Motor neuron (in vitro differentiated cells): ENCODE measurements around the gene GPHB5. TPM values are rescaled to one million over a fixed set of nuclear protein-coding genes. Genes with fewer than 3 reads are reported as not detected.
A peak's percentile ranks its signal among the peaks of the same experiment; 100 is the strongest.
"Not testable (repeated sequence)": the region's sequence is repeated elsewhere in the genome, so short reads cannot be mapped to it uniquely, and the experiment has no call there.

Experiments used
- ATAC-seq, 8 experiments: fragments of 200-7000 bp; cut with Tn5 transposase; replicated peaks in 6 of 8; 2 replicates each; pipeline ENCODE4 v1.8.0; 2021; ENCODE audit warnings: mild to moderate bottlenecking in 8 of 8, moderate library complexity in 8 of 8
- H3K27ac ChIP-seq, 2 donors: fragments of 250-450 bp; sonication (Bioruptor Pico); 2 replicates each; pipeline ENCODE4 v1.9.0; 2021; ENCODE audit warnings: antibody characterized with exemption in 2 of 2, mild to moderate bottlenecking in 2 of 2, moderate library complexity in 1 of 2
- H3K4me1 ChIP-seq, 2 donors: fragments of 250-450 bp; sonication (Bioruptor Pico); replicated peaks in 1 of 2; 2 replicates each; pipeline ENCODE4 v1.6.1; 2021; ENCODE audit warnings: antibody characterized with exemption in 2 of 2, mild to moderate bottlenecking in 2 of 2, moderate library complexity in 1 of 2
- H3K4me3 ChIP-seq, 5 donors: fragments of 250-450 bp; sonication (Bioruptor Pico); 2 replicates each; pipeline ENCODE4 v1.9.0; 2021; ENCODE audit warnings: antibody characterized with exemption in 5 of 5, mild to moderate bottlenecking in 5 of 5, moderate library complexity in 4 of 5
- WGBS, 10 experiments: fragments of 450-650 bp; shearing (Covaris generic); methylation state at CpG; one replicate each; pipeline ENCODE4 v1.0.0; 2022; 5-methylcytosine and 5-hydroxymethylcytosine counted together
- in situ Hi-C, 9 experiments: fragments of 400-800 bp; cut with MboI; loops; one replicate each; pipeline ENCODE4 v1.15.0; 2021; ENCODE audit warnings: low sequenced_read_pairs in 9 of 9, low pct_unique_long_range_greater_than_20kb in 2 of 9; ENCODE audit not compliant: unreplicated experiment in 9 of 9
- total RNA-seq, 8 experiments: library from RNA; unstranded; fragments of 300-600 nt; gene quantifications; 2 replicates each; pipeline versions ENCODE4 v1.2.3 to v1.2.4, GENCODE V29; 2022

GPHB5 gene
- total RNA-seq, 8 experiments from 2014 or later = not detected

DNA sequence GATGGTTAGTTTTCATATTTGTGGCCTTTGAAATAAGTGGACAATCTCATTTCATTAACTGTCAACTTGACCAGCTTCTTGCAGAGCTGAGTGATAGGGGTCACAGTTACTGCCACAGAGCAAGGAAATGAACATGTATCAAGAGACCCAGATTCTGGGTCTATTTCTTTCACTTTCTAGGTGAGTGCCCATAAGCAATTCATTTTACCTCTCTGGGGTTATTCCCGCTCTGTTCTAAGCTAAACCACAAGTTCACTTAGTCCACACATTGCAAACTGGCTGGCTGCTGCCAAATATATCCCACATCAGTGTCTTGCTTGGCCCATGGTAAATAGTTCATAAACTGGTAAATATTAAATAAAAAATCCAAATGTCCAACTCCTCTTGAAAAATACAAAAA lies 29.9 kb downstream of the GPHB5 start:
- in situ Hi-C loops = loop anchor here in 2 of 9 experiments (25.0 kb wide), 2 partner anchors 1102 to 1127 kb away; no protein-coding TSS in a partner anchor
- Histone ChIP-seq H3K4me3 (no peak overlapping the region), H3K4me1 (no peaks in the 10 kb centered on the region), H3K27ac (no peak overlapping the region)
- no peak for ATAC-seq
- 40 to 100% (median 100%) methylated on average over 1 of the region's 1 CpG; no CpG with 5 or more reads in 1 of the 10 experiments for WGBS, 10 experiments

DNA sequence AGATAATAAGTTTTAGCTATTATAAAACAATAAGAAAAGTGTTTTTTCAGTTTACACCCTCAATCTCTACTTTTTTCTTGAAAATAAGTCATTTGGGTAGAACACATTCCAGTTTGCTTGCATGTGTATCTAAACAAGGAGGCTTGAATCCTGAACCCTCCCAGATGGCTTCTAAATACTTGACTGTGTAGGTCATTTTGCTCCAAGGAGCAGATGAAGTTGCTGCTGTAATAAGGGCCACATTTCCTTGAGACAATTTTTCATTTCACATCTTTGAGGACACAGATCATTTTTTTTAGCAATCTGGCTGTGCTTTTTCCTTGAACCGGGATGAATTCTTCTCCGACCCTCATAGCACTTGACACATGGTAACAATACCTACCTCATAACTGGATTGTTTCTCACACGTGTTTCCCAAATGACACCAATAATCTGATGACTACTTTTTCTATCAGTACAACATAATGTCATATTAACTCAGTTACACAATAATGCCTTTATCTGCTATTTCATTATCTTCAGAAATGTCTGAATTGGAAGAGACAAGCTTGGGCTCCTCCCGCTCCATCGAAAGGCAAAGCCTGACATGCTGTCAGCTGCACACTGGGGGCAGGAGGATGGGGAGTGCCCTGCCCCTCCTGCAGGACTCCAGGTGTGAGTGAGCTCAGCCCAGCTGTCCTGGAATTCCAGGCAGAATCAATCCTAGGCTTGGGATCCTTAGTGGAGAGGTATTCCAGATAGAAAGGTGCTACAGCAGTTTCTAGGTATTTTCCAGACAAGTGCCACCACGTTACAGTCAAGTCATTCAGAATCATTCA lies 30.9 kb downstream of the GPHB5 start:
- no peak overlapping the region for H3K27ac ChIP-seq
- in situ Hi-C loops = loop anchor here in 2 of 9 experiments (25.0 kb wide), 2 partner anchors 1101 to 1126 kb away; no protein-coding TSS in a partner anchor
- no peaks in the 10 kb centered on the region for H3K4me1 ChIP-seq
- no peak overlapping the region for H3K4me3 ChIP-seq
- ATAC-seq = peak in 2 of 8 experiments; percentile 31 to 58
- WGBS, 10 experiments = 8 to 98% (median 62%) methylated on average over 2 to 6 of the region's 6 CpGs; no CpG with 5 or more reads in 2 of the 10 experiments

DNA sequence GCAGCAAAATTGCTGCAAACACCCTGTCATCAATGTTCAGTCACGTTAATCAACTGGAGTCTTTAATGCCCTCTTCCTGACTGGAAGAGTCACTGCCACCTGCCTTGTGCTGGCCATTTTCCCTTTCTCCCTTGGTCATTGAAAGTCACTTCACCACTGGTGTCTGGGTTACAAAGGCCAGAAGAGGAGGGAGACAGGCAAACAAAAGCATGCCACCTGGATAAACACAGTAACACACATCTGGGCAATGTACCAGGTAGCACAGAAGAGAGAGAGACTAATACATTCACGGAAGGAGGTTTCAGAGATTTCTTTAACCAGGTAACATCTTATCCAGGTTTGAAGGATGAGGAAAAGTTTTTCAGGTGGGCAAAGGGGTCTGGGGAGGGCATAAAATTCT lies 32.7 kb downstream of the GPHB5 start:
- in situ Hi-C loops = loop anchor here in 2 of 9 experiments (25.0 kb wide), 2 partner anchors 1099 to 1124 kb away; no protein-coding TSS in a partner anchor
- WGBS, 10 experiments = 39 to 100% (median 80%) methylated on average over 1 to 2 of the region's 2 CpGs; no CpG with 5 or more reads in 2 of the 10 experiments
- no peak overlapping the region for H3K27ac ChIP-seq

DNA sequence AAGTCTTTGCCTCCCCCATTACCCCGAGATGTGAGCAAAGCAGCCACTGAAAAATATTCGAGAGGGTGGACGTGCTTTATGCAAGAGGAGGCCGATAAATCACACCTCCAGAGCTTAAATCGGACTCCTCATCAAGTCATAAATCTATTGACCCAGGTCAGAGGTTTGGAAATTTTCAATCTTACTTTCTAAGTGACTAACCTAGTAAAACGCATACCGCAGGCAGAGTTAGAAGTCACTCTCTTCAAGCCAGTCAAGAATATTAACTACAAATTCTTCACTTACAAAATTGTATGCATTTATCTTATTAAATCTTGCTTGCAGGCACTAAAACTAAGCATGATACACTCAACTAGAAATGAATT lies 34.9 kb downstream of the GPHB5 start:
- ATAC-seq = no peak
- 7 to 97% (median 65%) methylated on average over 2 to 7 of the region's 7 CpGs; no CpG with 5 or more reads in 3 of the 10 experiments for WGBS, 10 experiments
- in situ Hi-C loops = loop anchor here in 2 of 9 experiments (25.0 kb wide), 2 partner anchors 1097 to 1122 kb away; no protein-coding TSS in a partner anchor
- H3K4me3 ChIP-seq = no peak overlapping the region
- H3K4me1 ChIP-seq = no peaks in the 10 kb centered on the region
- no peak overlapping the region for H3K27ac ChIP-seq

More for the DNA sequence above, 32.7 kb downstream of the GPHB5 start:
- no peak for ATAC-seq
- Histone ChIP-seq H3K4me3 (no peak overlapping the region), H3K4me1 (no peaks in the 10 kb centered on the region)

DNA sequence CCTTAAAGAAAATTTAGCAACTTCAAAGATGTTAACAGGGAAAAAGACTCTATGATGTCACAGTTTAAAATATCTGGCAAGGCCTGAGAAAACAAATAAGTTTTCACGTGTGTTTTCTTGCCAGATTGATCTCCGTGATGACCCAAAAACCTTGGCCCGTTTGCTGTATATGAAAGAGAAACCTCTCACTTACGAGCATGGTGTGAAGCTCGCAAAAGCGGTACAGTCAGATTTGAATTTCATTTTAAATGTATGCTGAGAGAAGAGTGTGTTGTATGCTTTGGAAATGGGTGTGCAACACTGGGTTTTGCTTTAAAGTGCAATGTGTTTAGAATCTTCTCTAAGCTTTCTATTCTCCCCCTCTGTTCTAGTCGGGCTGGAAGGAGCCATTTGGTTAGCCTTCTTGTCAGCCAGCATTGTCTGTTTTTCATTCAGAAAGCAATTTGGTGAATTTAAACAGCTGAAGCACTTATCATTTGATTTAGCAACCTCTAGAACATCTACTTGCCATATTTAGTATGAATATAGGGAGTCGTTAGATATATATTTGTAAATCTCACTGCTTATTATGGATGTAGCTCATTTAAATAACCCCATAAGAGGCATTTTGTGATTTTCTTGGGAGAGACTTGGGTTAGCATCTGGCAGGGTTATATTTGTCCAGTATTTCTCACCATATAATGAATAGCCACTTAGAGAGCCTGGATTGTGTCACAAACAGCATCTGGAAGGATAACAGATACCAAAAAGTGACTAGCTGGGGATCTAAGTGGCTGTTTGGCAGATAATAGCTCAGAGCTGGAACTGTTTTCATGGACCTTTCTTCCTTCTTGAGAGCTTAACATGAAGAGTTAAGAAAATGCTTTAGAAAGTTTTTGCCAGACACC lies 35.5 kb downstream of the GPHB5 start:
- in situ Hi-C loops = loop anchor here in 2 of 9 experiments (25.0 kb wide), 2 partner anchors 1096 to 1121 kb away; no protein-coding TSS in a partner anchor
- peak in 2 of 8 experiments; percentile 53 to 56 for ATAC-seq
- no peak overlapping the region for H3K4me3 ChIP-seq
- 3 to 100% (median 77%) methylated on average over 1 to 8 of the region's 8 CpGs for WGBS, 10 experiments
- no peaks in the 10 kb centered on the region for H3K4me1 ChIP-seq
- no peak overlapping the region for H3K27ac ChIP-seq

DNA sequence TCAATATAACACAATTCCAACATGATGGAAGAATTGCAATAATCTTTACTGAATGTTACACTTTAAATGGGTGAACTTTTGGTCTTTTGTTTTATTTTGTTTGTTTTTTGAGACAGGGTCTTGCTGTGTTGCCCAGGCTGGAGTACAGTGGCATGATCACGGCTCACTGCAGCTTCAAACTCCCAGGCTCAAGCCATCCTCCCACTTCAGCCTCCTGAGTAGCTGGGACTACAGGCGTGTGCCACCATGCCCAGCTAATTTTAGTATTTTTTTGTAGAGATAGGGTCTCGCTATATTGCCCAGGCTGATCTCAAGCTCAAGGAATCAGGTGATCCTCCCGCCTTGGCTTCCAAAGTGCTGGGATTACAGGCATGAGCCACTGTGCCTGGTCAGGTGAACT lies 38.8 kb downstream of the GPHB5 start:
- not testable (repeated sequence) for ATAC-seq, H3K27ac ChIP-seq, H3K4me3 ChIP-seq, H3K4me1 ChIP-seq
- in situ Hi-C loops = loop anchor here in 5 of 9 experiments (10.0 to 25.0 kb wide), 4 partner anchors 105 to 1118 kb away; no protein-coding TSS in a partner anchor
- WGBS, 10 experiments = 52 to 95% (median 85%) methylated on average over 1 to 4 of the region's 4 CpGs; no CpG with 5 or more reads in 4 of the 10 experiments

DNA sequence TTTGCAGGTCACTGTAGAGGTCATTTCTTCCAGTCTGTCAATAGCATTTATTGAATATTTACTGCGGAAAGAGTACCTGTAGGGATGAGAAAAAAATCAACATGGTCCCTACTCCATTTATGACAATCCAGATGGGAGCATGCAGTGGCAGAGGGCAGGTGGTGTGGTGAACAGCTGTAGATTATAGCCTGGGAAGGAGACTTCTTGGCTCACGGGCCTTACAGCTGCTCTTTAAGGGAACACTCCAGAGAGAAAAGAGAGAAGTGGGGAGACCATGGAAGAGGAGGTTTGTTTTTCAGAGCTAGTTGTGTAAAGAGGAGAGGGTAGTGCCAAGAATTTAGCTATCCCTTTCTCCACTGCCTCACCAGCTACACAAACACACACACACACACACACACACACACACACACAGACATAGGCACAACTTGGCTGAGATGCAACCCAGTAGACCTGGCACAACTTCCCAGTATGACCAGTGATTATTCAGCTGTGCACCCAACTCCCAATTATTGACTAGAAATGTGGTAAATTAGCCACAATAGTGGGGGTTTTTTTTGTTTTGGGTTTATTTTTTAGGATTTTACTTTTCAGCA lies 41.0 kb downstream of the GPHB5 start:
- in situ Hi-C loops = loop anchor here in 5 of 9 experiments (10.0 to 25.0 kb wide), 4 partner anchors 103 to 1115 kb away; no protein-coding TSS in a partner anchor
- ATAC-seq = no peak
- WGBS, 10 experiments = 20 to 83% (median 65%) methylated on average over 1 to 2 of the region's 2 CpGs; no CpG with 5 or more reads in 4 of the 10 experiments

DNA sequence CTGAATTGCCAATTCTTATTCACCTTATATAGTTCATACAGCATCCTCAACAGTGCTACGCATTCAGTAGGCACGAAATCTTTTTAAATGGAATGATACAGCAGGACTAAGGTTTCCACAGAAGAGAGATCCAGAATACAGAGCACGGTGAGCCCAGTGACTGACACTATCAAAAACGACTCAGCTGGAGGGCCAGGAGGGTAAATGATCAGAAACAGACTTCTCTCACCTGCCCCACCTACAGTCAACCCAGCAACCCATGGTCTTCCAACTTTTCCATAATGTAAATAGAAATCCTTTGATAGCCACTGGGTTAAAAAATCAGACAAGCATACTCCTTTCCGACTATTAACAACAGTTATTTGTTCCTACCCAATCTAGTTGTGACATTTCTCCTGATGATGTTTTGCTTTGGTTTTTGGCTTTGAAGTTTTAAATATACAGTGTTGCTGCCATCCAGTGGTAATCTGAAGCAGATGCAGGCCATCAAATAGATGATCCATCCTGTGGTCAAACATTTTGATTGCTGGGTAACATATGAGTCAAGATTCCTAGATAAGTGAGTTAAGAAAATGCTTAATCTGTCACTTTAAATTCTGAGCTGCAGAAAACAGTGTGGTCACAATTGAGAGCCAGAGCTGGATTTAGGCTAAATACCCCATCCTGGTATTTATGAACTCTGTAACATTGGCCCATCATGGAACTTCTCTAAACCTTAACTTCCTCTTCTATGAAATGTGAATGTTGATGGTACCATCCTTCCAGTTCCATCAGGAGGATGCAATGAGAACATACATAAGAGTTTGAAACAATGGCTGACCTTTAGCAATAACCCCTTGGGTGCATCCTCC lies 42.0 kb downstream of the GPHB5 start:
- ATAC-seq = peak in 6 of 8 experiments; percentile 21 to 64 (median 50)
- 33 to 62% (median 53%) methylated on average over 2 to 5 of the region's 5 CpGs; no CpG with 5 or more reads in 1 of the 10 experiments for WGBS, 10 experiments
- Histone ChIP-seq H3K27ac (no peak overlapping the region), H3K4me1 (peaks cover 0 to 8% of the 10 kb centered on the region in 2 donors), H3K4me3 (no peak overlapping the region)
- in situ Hi-C loops = loop anchor here in 5 of 9 experiments (10.0 to 25.0 kb wide), 4 partner anchors 102 to 1114 kb away; no protein-coding TSS in a partner anchor

More for the DNA sequence above, 41.0 kb downstream of the GPHB5 start:
- H3K27ac ChIP-seq = no peak overlapping the region
- peaks cover 0 to 8% of the 10 kb centered on the region in 2 donors for H3K4me1 ChIP-seq
- no peak overlapping the region for H3K4me3 ChIP-seq

DNA sequence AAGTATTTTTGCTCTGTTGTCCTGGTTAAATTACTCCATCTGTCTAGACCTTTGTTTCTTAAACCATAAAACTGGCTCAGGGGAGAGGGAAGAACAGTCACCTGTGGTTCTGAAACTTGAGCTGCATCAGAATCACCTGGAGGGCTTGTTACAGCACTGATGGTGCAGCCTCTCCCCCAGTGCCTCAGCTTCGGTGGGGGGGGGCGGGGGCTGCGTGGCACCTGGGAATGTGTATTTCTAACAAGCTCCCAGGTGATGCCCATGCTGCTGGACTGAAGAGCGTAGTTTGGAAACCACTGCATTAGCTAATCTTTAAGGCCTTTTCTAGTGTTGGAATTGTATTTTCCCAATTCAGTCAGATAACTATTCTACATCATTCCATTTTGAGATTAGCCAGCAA lies 42.7 kb downstream of the GPHB5 start:
- peaks cover 0 to 8% of the 10 kb centered on the region in 2 donors for H3K4me1 ChIP-seq
- 43 to 100% (median 86%) methylated on average over 1 to 3 of the region's 4 CpGs; no CpG with 5 or more reads in 4 of the 10 experiments for WGBS, 10 experiments
- H3K27ac ChIP-seq = no peak overlapping the region
- H3K4me3 ChIP-seq = no peak overlapping the region
- no peak for ATAC-seq
- in situ Hi-C loops = loop anchor here in 5 of 9 experiments (10.0 to 25.0 kb wide), 4 partner anchors 101 to 1114 kb away; no protein-coding TSS in a partner anchor

DNA sequence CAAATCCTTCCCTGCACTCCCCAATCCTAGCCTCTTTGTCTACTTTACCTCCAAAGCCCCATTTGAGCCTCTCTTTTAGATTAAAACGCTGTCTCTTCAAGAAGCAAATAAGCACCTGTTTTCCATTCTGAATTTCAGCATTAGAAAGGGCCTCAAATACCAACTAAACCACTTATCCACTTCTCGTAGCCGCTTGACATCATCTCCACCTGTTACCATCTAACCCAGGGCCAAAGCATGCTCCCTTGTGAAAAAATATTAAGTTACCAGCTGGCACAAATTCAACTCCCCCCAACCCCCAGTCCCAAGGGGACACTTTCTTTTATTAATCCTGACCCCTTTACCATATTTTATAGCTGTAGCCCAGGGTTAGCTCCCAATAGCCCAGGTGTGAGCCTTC lies 43.1 kb downstream of the GPHB5 start:
- H3K27ac ChIP-seq = no peak overlapping the region
- ATAC-seq = no peak
- in situ Hi-C loops = loop anchor here in 5 of 9 experiments (10.0 to 25.0 kb wide), 4 partner anchors 101 to 1113 kb away; no protein-coding TSS in a partner anchor
- 27 to 88% (median 60%) methylated on average over 1 to 3 of the region's 3 CpGs; no CpG with 5 or more reads in 3 of the 10 experiments for WGBS, 10 experiments
- H3K4me3 ChIP-seq = no peak overlapping the region
- H3K4me1 ChIP-seq = peaks cover 0 to 8% of the 10 kb centered on the region in 2 donors
